IPS-20b (cell line): ENCODE data around the gene KCNK5.

Experiments used
- H3K27ac ChIP-seq: one replicate; pipeline ENCODE4 v1.5.1; 2013; ENCODE audit warnings: low read length
- H3K27me3 ChIP-seq: 2 replicates; pipeline ENCODE4 v1.6.1; 2013; ENCODE audit warnings: mild to moderate bottlenecking, low read length, inconsistent platforms; ENCODE audit not compliant: insufficient read depth
- H3K36me3 ChIP-seq: 2 replicates; pipeline ENCODE4 v1.6.1; 2013; ENCODE audit warnings: low read depth, mild to moderate bottlenecking, inconsistent platforms, low read length, moderate library complexity; ENCODE audit not compliant: insufficient read depth
- H3K4me1 ChIP-seq: 2 replicates; pipeline ENCODE4 v1.6.1; 2013; ENCODE audit warnings: mild to moderate bottlenecking, control low read depth, inconsistent platforms, low read length, moderate library complexity; ENCODE audit not compliant: insufficient read depth
- H3K4me3 ChIP-seq: 2 replicates; pipeline ENCODE4 v1.5.1; 2013; ENCODE audit warnings: mild to moderate bottlenecking, low read length, inconsistent platforms
- H3K9ac ChIP-seq: 2 replicates; pipeline ENCODE4 v1.6.1; 2013; ENCODE audit warnings: low read depth, mild to moderate bottlenecking, inconsistent platforms, low read length, moderate library complexity
- H3K9me3 ChIP-seq: 2 replicates; pipeline ENCODE4 v1.6.1; 2013; ENCODE audit warnings: mild to moderate bottlenecking, low read depth, low read length, inconsistent platforms; ENCODE audit not compliant: insufficient read depth

The KCNK5 gene

DNA sequence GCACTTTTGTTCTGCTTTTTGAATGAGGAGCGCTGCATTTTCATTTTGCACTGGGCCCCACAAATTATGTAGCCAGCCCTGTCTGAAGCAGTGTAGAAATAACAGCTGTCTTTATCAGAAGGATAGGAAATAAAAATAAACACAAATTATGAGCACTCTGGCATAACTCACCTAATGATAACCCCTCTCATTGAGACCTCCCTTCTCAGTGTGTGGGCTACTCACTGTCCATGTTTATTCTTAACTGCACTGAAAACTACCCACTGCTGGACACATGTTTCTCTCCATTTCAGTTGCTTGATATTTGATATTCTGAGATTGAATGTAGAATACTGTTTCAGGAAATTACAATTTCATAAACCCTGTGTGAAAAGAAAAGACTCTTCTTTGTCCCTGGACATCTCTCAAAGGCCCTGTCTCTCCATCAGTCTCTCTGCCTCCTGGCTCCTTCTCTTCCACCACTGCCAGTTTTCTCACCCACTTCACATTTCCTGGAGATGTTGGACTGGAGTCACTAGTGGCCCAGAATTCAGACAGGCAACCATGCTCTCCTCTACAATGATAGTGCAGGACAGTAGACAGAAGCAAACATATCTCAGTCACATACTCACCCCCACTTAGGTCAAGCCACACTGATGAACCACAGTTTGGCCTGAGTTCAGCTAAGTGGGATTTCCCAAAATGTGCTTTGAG, 84.6 kb downstream of the KCNK5 start:
- Histone ChIP-seq H3K27me3 (no peaks in the 10 kb centered on the region), H3K4me3 (no peak overlapping the region), H3K27ac (no peak overlapping the region), H3K9ac (no peak overlapping the region), H3K9me3 (no peaks in the 10 kb centered on the region), H3K4me1 (no peaks in the 10 kb centered on the region), H3K36me3 (no peaks in the 10 kb centered on the region)

DNA sequence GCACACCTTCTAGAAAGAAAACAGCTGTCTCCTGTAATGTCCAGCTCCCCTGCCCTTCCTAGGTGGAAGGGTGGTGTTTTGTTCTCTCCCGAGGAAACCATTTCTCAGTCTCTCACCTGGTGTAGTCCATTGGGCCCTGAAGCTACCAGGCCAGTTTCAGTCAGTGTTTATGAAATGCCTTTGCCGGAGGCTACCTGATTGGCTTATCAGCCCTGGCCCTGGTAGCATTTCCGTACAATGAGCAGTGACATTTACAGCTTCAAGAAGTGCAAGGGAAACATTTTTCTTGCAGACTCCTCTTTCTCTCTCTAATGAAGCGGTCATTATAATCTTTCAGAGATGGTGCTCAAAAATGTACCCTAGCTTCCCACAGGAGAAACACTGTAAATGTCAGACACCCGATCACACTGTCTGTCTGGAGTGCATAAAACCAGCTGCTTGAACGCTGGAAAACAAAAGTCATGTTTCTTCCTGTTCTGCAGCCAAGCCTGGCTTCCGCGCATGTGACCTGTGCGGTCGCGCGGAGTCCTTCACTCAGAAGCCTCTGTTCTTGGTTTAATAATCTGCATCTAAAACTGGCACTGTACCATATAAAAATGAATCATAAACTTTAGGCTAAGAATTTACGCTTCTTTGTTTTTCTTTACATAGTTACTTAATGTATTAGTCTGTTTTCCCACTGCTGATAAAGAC, 85.9 kb downstream of the KCNK5 start:
- H3K4me3 ChIP-seq: no peak overlapping the region
- H3K4me1 ChIP-seq: no peaks in the 10 kb centered on the region
- no peak overlapping the region for H3K27ac ChIP-seq
- no peaks in the 10 kb centered on the region for H3K36me3 ChIP-seq
- H3K9me3 ChIP-seq: no peaks in the 10 kb centered on the region
- no peaks in the 10 kb centered on the region for H3K27me3 ChIP-seq
- no peak overlapping the region for H3K9ac ChIP-seq

DNA sequence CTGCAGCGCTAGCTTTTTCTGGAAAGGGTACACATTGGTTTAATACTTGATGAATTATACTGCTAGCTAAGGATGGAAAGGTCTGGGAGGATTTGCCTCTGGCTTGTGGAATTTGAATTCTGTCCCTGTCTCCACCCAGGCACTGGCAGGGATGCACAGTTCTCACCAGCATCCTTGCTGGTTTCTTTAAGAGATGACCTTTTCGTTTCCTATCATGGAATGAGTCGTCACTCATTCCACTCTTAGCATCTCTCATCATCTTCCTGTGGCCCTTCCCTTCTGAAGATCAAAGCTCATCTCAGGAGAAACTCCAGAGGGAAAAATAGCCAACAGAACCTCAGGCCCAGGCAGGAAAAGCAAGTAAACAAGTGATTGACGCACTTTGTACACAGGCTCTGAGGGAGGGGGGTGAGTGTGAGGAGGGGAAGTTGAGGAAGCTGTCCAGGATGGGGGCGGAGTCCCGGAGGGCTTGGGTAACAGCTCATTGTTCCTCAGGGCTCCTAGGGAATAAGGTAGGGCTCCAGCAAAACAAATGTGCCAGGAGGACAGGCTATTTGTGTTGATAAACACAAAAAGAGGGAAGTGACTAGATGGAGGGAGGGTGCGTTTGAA, 88.6 kb downstream of the KCNK5 start:
- Histone ChIP-seq H3K9ac (no peak overlapping the region), H3K4me3 (no peak overlapping the region), H3K36me3 (no peaks in the 10 kb centered on the region), H3K4me1 (no peaks in the 10 kb centered on the region), H3K9me3 (no peaks in the 10 kb centered on the region), H3K27me3 (no peaks in the 10 kb centered on the region), H3K27ac (no peak overlapping the region)
